ENCODE results near the gene NT5DC3.

The NT5DC3 gene

GRCh38 chr12:103801709-103802585 is 39.1 kb downstream of the NT5DC3 start:
- FAIRE-seq = peak; percentile 89
- no peak for TF ChIP-seq POLR2A (IDR thresholded peaks at IDR 0.05; ENCODE audit: low read depth, low read length)
- peak; percentile 26 for DNase-seq (ENCODE audit: insufficient read length, low spot score)

GRCh38 chr12:103799857-103800771 is 40.9 kb downstream of the NT5DC3 start:
- DNase-seq (ENCODE audit: insufficient read length, low spot score) (peak; percentile 45), FAIRE-seq (peak; percentile 65)
- no peak for TF ChIP-seq POLR2A (IDR thresholded peaks at IDR 0.05; ENCODE audit: low read depth, low read length)

- TF ChIP-seq POLR2A (IDR thresholded peaks at IDR 0.05; ENCODE audit: low read depth, low read length) = no peak
- no peak for DNase-seq (ENCODE audit: insufficient read length, low spot score)
- no peak for FAIRE-seq
Observed at GRCh38 chr12:103799504-103799856, 41.6 kb downstream of the NT5DC3 start.

- FAIRE-seq (no peak), DNase-seq (ENCODE audit: insufficient read length, low spot score) (no peak)
- TF ChIP-seq POLR2A (IDR thresholded peaks at IDR 0.05; ENCODE audit: low read depth, low read length) = no peak
Observed at GRCh38 chr12:103798586-103798985, 42.4 kb downstream of the NT5DC3 start.

DNA sequence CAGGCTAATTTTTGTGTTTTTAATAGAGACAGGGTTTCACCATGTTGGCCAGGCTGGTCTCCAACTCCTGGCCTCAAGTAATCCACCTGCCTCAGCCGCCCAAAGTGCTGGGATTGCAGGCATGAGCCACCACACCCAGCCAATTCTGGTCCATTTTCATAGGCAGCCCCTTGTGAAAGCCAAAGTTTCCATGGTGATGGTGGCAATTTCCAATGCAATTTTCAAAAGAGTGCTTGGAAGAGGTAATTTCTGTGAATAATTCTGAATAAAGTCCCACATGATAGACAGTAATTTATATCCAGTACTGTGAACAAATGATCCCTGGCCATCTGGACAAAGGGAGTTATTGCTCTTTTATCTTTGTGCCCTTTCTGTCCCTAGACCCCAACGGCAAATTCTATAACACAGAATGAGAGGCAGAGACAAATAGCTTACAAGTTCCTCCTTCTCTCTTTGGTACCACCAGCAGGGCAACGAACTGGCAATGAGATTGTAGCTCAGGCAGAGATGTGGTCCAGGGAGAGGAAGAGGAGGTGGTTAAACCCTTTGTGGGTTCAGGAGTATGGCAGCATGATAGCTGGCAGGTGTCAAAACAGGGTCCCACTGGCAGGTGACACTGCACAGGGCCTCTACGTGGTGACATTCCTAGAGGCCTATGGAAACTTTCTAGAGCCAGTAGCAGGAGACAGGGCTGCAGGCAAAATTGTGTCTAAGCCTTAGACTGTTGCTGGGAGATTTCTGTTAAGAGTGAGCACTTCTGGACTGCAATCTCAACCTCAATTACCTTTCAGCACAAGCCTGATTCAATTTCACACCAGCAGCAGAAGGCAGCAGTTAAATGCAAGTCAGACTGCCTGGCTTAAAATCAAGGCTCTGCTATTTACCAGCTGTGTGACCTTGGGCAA is 46.5 kb downstream of the NT5DC3 start:
- FAIRE-seq (no peak), DNase-seq (ENCODE audit: insufficient read length, low spot score) (no peak)
- no peak for TF ChIP-seq POLR2A (IDR thresholded peaks at IDR 0.05; ENCODE audit: low read depth, low read length)

GRCh38 chr12:103793512-103794045 is 47.5 kb downstream of the NT5DC3 start:
- FAIRE-seq = peak; percentile 36
- no peak for DNase-seq (ENCODE audit: insufficient read length, low spot score)
- TF ChIP-seq POLR2A (IDR thresholded peaks at IDR 0.05; ENCODE audit: low read depth, low read length) = no peak

GRCh38 chr12:103793046-103793445 is 48.0 kb downstream of the NT5DC3 start:
- FAIRE-seq (no peak), DNase-seq (ENCODE audit: insufficient read length, low spot score) (no peak)
- TF ChIP-seq POLR2A (IDR thresholded peaks at IDR 0.05; ENCODE audit: low read depth, low read length) = no peak

DNA sequence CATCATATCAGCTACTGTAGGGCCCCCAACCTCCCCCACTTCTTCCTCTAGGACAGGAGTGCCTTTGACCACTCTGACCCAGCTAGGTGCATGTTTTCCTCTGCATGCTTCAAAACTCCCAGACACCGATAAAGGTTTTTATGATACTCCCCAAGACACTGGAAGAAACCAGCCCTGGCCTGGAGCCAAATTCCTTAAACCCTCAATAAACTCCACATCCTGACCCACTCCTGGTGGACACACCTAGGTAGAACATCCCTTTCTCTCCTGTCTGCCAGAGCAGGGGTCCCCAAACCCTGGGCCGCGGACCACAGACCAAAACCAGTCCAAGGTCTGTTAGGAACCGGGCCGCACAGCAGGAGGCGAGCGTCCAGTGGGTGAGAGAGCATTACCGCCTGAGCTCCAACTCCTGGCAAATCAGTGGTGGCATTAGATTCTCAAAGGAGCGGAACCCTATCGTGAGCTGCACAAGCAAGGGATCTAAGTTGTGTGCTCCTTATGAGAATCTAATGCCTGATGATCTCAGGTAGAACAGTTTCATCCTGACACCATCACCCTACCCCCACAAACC is 49.6 kb downstream of the NT5DC3 start:
- no peak for FAIRE-seq
- DNase-seq (ENCODE audit: insufficient read length, low spot score) = no peak
- TF ChIP-seq POLR2A (IDR thresholded peaks at IDR 0.05; ENCODE audit: low read depth, low read length) = no peak

GRCh38 chr12:103786201-103786600 is 54.8 kb downstream of the NT5DC3 start:
- FAIRE-seq = no peak
- DNase-seq (ENCODE audit: insufficient read length, low spot score) = no peak
- no peak for TF ChIP-seq POLR2A (IDR thresholded peaks at IDR 0.05; ENCODE audit: low read depth, low read length)

DNA sequence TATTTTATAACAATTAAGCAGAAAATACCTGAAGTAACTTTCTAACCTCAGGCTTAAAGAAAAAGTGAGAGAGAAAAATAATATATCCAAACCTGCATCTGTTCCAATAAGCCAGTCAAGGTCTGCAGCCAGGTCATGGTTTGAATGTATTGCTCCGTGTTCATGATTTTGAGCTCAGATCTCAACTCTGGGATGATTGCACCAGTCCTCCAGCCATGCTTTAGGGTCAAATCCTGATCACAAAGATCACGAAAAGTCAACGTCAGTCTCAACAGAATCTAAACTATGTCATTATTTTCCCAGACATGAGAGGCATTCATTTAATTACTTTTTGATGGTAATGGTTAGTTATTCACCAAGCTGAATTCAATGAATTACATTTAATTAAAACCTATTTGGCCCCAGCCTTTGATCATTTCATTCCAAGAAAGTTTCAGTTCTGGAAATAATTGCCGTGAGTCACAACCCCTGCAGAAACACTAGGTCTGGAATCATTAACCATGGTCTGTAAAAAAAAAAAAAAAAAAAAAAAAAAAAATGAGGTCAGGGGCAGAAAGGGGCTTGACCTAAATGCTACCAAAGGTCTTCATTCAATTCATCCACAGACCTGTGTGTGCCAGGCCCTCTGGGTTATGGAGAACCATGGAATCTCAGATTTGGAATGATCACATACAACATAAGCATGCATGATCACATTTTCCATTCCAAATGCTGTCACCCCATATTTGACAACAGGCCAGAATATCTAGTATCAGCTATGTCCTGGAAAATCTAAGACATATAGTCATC is 55.6 kb downstream of the NT5DC3 start:
- no peak for TF ChIP-seq POLR2A (IDR thresholded peaks at IDR 0.05; ENCODE audit: low read depth, low read length)
- DNase-seq (ENCODE audit: insufficient read length, low spot score) (no peak), FAIRE-seq (no peak)

- TF ChIP-seq POLR2A (IDR thresholded peaks at IDR 0.05; ENCODE audit: low read depth, low read length) = no peak
- DNase-seq (ENCODE audit: insufficient read length, low spot score) (no peak), FAIRE-seq (no peak)
Observed at GRCh38 chr12:103783744-103784664, 57.0 kb downstream of the NT5DC3 start.

Measured in H54 (cell line).